ENCODE results near the gene C3orf80.

GRCh38 chr3:160210799-160211221 lies 14.4 kb upstream of the C3orf80 start:
- TF ChIP-seq CTCF (IDR thresholded peaks at IDR 0.05) = no peak
- TF ChIP-seq POLR2AphosphoS5 (IDR thresholded peaks at IDR 0.05) = no peak

All from sigmoid colon (tissue), 4 donors.